ENCODE data around the gene CFAP20DC. TPM values are rescaled to one million over a fixed set of nuclear protein-coding genes. Genes with fewer than 3 reads are reported as not detected.

The CFAP20DC gene
- total and polyA plus RNA-seq, 10 of the 15 experiments (the other 5 are each of a cell fraction or from before 2014, with no cell fraction given): 0.53 to 11.6 (median 2.0) TPM

DNA sequence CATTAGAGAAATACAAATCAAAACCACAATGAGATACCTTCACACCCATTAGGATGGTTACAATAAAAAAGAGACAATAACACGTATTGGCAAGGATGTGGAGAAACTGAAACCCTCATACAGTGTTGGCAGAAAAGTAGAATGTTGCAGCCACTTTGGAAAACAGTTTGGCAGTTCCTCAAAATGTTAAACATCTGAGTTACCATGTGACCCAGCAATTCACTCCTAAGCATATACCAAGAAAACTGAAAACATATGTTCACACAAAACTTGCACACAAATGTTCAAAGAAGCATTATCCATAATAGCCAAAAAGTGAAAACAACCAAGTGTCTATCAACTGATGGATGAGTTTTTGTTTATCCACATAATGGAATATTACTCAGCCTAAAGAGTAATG lies 216.3 kb downstream of the CFAP20DC start (continued):
- TF ChIP-seq, protein P1, sequence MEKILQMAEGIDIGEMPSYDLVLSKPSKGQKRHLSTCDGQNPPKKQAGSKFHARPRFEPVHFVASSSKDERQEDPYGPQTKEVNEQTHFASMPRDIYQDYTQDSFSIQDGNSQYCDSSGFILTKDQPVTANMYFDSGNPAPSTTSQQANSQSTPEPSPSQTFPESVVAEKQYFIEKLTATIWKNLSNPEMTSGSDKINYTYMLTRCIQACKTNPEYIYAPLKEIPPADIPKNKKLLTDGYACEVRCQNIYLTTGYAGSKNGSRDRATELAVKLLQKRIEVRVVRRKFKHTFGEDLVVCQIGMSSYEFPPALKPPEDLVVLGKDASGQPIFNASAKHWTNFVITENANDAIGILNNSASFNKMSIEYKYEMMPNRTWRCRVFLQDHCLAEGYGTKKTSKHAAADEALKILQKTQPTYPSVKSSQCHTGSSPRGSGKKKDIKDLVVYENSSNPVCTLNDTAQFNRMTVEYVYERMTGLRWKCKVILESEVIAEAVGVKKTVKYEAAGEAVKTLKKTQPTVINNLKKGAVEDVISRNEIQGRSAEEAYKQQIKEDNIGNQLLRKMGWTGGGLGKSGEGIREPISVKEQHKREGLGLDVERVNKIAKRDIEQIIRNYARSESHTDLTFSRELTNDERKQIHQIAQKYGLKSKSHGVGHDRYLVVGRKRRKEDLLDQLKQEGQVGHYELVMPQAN (conservative IDR thresholded peaks at IDR 0.05): no peak

DNA sequence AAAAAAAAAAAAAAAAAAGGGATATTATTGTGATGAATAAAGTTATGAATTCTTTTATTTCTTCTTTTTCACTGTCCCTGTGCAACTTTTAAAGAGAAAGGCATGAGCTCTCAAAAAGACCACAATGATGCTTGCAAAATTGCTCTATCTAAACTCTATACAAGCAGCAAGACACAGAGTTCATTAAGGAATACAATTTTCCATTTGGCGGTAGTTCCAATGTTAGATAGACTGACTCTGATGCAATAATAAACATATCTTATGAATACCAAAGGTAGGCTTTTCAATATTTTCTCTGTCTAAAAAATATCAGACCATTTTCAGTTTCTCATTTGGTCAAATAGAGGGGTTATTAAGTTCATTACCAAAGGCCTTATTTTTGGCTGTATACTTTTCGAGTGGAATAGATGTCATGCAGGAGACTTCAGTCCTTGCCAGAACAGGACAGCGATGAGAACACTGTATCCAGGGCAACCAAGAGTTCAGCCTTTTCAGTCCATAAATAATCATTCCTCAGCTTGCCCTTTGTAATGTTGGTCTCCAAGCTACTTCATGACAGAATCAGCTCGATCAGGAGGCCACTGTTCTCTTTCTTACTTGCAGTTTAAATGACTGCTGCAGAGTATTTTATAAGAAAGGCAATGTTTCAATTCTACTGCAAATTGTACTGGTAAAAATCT lies 220.4 kb downstream of the CFAP20DC start:
- SMC1A ChIA-PET (ENCODE audit: uncharacterized antibody, unreplicated experiment): no interaction called here
- Histone ChIP-seq H3K79me2 (ENCODE audit: control insufficient read depth, insufficient read depth, low read length) (no peaks in the 10 kb centered on the region), H3K36me3 (ENCODE audit: control insufficient read depth in 2 of 2, insufficient read depth in 2 of 2, low read length in 1 of 2) (no peaks in the 10 kb centered on the region; a peak in 1 of 4 replicates), H4K20me1 (ENCODE audit: control insufficient read depth, insufficient read depth) (no peaks in the 10 kb centered on the region), H3K9ac (ENCODE audit: control insufficient read depth, insufficient read depth, low read length) (no peak overlapping the region), H3K4me1 (ENCODE audit: control insufficient read depth, insufficient read depth, low read length) (no peaks in the 10 kb centered on the region), H3K4me3 (no peak overlapping the region), H3K4me2 (ENCODE audit: control insufficient read depth, insufficient read depth) (no peak overlapping the region), H3K27ac (ENCODE audit: control insufficient read depth, insufficient read depth) (no peak overlapping the region), H3K9me3 (replicated peaks; ENCODE audit: control insufficient read depth, insufficient read depth, low read length) (no peaks in the 10 kb centered on the region), H2AFZ (ENCODE audit: control insufficient read depth, low read depth, low read length) (no peak overlapping the region), H3K27me3 (replicated peaks in 1 of 2; ENCODE audit: control insufficient read depth in 2 of 2, insufficient read depth in 2 of 2, low read length in 1 of 2) (no peaks in the 10 kb centered on the region; a peak in 1 of 4 replicates)
- DNase-seq (ENCODE audit: low read depth, low spot score) (no peak), FAIRE-seq (no peak), ATAC-seq (no peak)
- intact Hi-C loops (cut with micrococcal nuclease; ENCODE audit: unreplicated experiment) (loop anchor here (10.0 kb wide), 1 partner anchor 185 kb away; no protein-coding TSS in a partner anchor), in situ Hi-C loops (cut with MboI) (loop anchor here (10.0 kb wide), 1 partner anchor 225 kb away; the partner anchor contains the start of gene CFAP20DC)
- TF ChIP-seq FOXK2 (IDR thresholded peaks at IDR 0.05) (no peak), TCF12 (IDR thresholded peaks at IDR 0.05; ENCODE audit: low read depth, low read length) (no peak), SMAD1 (IDR thresholded peaks at IDR 0.05; ENCODE audit: low read depth, partially characterized antibody) (no peak), YBX1 (IDR thresholded peaks at IDR 0.05) (no peak), MYC (IDR thresholded peaks at IDR 0.05; ENCODE audit: insufficient read depth, insufficient read length, insufficient replicate concordance, low read length, severe bottlenecking) (no peak), MTA2 (IDR thresholded peaks at IDR 0.05; ENCODE audit: low read depth) (no peak), EGR1 (IDR thresholded peaks at IDR 0.05; ENCODE audit: borderline replicate concordance in 1 of 2, low read depth in 2 of 2, low read length in 2 of 2) (no peak), POLR2AphosphoS2 (IDR thresholded peaks at IDR 0.05; ENCODE audit: low read depth, low read length) (no peak)
- TF ChIP-seq, protein P2, sequence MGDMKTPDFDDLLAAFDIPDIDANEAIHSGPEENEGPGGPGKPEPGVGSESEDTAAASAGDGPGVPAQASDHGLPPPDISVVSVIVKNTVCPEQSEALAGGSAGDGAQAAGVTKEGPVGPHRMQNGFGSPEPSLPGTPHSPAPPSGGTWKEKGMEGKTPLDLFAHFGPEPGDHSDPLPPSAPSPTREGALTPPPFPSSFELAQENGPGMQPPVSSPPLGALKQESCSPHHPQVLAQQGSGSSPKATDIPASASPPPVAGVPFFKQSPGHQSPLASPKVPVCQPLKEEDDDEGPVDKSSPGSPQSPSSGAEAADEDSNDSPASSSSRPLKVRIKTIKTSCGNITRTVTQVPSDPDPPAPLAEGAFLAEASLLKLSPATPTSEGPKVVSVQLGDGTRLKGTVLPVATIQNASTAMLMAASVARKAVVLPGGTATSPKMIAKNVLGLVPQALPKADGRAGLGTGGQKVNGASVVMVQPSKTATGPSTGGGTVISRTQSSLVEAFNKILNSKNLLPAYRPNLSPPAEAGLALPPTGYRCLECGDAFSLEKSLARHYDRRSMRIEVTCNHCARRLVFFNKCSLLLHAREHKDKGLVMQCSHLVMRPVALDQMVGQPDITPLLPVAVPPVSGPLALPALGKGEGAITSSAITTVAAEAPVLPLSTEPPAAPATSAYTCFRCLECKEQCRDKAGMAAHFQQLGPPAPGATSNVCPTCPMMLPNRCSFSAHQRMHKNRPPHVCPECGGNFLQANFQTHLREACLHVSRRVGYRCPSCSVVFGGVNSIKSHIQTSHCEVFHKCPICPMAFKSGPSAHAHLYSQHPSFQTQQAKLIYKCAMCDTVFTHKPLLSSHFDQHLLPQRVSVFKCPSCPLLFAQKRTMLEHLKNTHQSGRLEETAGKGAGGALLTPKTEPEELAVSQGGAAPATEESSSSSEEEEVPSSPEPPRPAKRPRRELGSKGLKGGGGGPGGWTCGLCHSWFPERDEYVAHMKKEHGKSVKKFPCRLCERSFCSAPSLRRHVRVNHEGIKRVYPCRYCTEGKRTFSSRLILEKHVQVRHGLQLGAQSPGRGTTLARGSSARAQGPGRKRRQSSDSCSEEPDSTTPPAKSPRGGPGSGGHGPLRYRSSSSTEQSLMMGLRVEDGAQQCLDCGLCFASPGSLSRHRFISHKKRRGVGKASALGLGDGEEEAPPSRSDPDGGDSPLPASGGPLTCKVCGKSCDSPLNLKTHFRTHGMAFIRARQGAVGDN (IDR thresholded peaks at IDR 0.05): no peak
- TF ChIP-seq, protein P3, sequence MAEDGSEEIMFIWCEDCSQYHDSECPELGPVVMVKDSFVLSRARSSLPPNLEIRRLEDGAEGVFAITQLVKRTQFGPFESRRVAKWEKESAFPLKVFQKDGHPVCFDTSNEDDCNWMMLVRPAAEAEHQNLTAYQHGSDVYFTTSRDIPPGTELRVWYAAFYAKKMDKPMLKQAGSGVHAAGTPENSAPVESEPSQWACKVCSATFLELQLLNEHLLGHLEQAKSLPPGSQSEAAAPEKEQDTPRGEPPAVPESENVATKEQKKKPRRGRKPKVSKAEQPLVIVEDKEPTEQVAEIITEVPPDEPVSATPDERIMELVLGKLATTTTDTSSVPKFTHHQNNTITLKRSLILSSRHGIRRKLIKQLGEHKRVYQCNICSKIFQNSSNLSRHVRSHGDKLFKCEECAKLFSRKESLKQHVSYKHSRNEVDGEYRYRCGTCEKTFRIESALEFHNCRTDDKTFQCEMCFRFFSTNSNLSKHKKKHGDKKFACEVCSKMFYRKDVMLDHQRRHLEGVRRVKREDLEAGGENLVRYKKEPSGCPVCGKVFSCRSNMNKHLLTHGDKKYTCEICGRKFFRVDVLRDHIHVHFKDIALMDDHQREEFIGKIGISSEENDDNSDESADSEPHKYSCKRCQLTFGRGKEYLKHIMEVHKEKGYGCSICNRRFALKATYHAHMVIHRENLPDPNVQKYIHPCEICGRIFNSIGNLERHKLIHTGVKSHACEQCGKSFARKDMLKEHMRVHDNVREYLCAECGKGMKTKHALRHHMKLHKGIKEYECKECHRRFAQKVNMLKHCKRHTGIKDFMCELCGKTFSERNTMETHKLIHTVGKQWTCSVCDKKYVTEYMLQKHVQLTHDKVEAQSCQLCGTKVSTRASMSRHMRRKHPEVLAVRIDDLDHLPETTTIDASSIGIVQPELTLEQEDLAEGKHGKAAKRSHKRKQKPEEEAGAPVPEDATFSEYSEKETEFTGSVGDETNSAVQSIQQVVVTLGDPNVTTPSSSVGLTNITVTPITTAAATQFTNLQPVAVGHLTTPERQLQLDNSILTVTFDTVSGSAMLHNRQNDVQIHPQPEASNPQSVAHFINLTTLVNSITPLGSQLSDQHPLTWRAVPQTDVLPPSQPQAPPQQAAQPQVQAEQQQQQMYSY (CRISPR knock-in tag; IDR thresholded peaks at IDR 0.05): no peak
- BruUV-seq (replicated peaks): no TSS peak
- POLR2A ChIA-PET: no interaction called here
- WGBS (ENCODE audit: insufficient coverage, insufficient replicate concordance, low lambda C conversion rate, missing lambda C conversion rate): 53% methylated on average over 4 of the region's 4 CpGs
- RAD21 ChIA-PET (ENCODE audit: unreplicated experiment): interaction anchor here (0.7 kb wide), 1 partner anchor 187 kb away, joined by 3 read pairs; no protein-coding TSS in a partner anchor
- CTCF ChIA-PET: interaction anchor here (0.9 to 7.6 kb wide), 4 partner anchors 31 to 225 kb away, joined by 3 to 180 read pairs (median 4); no protein-coding TSS in a partner anchor
